NCI-H446 treated with DMSO at 0.1 percent for 48 hours (cell line): ENCODE data around the gene TCEA2.

ENCODE experiments used
- DNase-seq: peaks from one replicate; lab custom pipeline; 2025; lab: John Stamatoyannopoulos, UW

TCEA2 gene

DNA sequence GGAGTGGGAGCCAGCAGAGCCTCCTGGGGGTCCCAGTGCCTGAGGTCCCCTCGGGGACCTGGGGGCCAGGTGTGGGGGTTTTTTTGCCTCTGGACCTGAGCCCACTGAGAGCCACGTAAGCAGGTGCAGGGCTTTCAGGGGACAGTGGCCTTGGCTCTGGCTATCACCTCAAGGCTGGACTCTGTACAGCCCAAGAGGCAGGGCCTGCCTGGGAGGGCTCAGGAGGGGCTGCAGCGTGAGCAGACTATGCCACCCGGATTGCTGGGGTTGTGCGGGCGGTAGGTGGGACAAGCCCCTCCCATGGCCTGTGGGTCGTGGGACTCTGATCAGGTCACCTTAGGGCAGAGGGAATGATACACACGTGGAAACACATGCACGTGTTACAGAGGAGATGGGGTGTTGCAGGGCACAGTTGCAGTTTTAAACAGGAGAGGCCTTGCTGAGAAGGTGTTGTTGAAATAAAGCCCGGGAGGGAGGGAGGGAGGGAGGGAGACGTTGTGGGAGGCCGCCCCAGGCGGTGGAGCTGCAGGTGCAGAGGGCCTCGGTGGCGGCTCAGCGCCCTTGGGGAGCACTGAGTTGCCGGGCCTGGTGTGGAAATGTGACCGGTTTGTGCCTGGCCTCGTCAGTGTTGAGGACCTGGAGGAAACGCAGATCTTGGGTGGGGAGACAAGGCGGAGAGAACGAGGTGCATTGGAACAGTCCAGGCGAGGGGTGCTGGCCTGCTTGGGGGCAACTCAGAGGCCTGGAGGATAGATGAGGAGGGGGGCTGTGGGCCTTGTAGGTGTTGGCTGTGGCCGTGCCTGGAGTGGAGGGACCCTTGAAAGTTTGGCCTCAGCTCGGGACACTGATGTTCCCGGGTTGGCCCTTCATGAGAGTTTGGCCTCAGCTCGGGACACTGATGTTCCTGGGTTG is 2.3 kb downstream of the TCEA2 start:
- DNase-seq, result no peak

DNA sequence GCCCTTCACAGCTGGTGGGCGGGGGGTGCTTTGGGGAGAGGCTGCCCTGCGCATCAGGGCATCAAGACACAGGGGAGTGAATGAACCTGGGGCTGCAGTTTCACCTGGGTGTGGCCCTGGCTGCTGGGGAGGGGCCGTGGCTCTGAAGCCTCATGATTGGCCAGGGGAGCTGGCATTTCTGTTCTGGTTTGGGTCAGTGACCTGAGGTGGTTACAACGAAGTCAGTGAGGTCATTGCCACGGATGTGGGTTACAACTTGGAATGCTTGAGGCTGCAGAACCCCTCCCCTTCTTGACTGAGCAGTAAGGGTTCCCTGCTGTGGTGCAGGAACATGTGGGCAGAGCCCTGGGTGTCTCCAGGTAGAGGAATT is 3.0 kb downstream of the TCEA2 start:
- DNase-seq, result no peak

DNA sequence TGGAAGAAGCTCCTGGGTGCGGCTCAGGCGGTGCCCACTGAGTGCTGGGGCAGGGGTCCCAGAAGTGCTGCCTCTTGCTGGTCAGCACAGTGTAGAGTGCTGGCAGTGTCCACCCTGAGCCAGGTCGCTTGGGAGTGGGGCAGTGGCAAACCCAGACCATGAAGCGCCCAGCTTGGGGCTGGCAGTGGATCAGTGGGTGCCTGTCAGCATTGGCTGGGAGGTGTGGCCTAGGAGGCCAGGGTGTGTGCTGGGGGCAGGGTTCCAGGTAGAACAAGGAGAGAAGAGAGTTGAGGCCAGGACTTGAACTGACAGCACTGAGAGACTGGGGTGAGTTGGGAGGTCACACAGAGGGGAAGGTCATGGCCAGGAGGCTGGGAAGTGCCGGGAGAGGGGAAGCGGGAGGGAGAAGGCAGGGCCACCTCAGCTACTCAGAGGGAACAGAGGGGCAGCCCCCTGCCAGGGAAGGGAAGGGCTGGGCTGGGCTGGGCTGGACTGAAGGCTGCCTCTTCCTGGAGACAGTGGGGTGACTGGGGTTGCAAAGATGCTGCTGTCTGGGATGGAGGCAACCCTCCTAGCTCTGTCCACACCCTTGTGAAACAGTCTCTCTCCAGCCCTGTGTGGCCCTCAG is 4.1 kb downstream of the TCEA2 start:
- no peak for DNase-seq

DNA sequence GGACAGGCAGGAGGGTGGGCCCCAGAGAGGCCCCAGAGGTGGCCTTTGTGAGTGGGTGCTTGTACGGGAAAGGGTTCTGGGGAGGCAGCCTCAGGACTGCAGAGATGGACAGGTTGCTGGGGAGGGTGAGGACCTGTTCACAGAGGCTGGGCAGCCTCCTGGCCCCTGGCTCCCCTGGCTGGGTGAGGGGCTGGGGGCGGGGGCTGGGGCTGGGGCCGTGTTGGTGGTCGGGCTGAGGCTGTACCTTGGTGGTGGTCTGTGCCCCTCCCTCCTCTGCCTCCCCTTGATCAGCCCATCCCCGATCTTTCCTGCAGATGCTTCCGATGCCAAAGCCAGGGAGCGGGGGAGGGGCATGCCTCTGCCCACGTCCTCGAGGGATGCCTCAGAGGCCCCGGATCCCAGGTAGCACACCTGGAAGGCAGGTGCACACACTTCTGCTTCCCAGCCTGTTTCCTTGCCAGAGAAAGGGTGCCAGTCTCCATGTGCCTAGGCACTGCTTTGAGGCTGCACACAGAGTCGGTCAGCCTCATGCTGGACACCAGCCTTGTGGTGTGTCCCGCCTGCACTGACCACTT is 4.8 kb downstream of the TCEA2 start:
- DNase-seq, result no peak

DNA sequence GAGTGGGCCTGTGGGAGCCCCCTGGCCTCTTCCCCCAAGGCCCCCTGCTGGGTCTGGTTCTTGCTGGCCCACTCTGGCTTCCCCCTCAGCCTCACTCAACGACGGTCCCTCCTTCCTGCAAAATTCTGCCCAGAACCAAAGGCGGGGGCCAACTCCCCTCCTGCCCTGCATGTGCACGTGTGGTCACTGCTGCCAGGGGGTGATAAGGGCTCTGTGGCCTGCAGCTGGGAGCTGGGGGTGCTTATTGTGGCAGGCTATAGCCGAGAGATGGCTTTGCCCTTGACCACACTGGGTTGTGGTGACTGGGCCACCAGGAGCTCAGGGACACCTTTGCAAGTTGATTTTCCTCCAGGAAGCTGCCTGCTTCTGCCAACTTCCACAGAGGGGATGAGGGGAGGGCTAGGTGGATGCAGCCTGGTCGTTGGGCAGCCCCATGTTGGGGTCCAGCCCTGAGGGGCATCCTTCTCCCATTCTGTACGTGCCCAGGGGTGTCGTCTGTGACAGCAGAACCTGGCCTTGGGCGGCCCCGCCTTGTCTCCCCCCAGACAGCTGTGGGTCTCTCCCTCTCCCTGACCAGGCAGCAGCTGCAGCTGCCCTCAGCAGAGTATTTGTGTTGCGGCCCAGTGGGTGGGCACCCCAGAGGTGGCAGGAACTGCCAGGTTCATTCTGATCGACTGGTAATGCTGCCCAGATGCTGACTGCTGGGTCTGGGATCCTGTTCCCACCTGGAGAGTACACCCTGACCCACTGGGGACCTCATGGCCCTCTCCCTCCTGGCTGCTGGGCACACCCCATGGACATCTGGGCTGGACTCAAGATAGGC is 5.6 kb downstream of the TCEA2 start:
- DNase-seq, result no peak

DNA sequence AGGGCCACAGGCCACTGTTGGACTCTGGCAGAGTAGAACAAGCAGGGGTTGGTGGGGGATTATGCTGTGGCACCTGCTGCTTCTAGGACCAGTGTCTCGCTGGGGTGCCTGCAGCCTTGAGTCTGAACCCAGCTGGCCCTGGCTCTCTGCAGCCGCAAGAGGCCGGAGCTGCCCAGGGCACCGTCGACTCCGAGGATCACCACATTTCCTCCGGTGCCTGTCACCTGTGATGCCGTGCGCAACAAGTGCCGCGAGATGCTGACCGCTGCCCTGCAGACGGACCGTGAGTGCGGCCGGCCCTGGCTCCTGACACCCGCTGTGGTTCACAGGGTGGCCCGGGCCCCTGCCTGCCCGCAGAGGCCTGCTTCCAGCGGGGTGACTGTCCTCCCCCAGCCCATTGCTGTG is 6.2 kb downstream of the TCEA2 start:
- DNase-seq, result no peak

DNA sequence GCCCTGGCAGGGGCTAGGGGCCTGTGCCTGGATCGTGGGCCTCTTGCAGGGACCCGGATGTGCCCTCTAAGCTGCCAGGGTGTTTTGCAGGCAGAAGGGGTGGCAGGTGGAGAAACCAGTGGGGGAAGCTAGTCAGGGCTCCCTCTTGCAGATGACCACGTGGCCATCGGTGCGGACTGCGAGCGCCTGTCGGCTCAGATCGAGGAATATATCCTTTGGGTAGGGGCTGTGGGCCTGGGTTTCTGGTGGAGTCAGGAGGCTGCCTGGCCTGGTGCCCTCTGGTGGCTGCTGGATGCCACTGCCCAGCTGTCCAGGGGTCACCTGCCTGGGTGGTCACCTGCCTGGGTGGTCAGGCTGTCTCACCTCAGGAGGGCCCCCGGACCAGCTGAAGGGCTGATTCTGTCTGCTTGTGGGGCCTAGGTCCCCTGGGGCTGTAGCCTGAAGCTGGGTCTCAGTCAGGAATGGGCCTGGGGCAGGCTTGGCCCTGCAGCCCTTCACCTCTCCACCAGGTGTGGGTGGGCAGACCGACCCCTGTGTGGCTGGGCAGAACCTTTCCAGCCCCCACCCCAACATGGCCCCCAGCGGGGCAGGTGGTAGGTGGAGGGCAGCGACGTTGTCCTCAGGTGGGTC is 6.7 kb downstream of the TCEA2 start:
- no peak for DNase-seq

DNA sequence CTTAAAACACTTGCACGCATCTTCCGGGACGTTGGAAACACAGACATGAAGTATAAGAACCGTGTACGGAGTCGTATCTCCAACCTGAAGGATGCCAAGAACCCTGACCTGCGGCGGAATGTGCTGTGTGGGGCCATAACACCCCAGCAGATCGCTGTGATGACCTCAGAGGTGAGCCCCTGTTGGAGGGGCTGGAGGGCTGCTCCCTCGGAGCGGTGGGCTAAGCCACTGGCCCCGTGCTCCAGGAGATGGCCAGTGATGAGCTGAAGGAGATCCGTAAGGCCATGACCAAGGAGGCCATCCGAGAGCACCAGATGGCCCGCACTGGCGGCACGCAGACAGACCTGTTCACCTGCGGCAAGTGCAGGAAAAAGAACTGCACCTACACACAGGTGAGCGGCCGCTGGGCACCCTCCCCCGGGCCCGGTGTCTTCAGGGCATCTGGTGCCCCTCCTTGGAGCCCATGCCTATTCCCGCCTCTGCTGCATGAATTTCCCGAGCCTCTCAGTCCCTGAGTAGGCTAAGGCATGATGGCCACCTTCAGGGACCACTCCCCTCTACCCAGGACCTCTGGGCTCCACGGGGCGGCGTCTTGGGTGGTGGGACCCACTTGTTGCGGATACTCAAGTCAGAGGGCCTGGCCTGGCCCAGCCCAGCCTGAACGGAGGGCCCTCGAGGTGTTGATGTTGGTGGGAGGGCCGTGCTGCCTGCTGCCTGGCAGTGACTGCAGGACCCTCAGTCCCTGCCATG is 7.4 kb downstream of the TCEA2 start:
- no peak for DNase-seq

DNA sequence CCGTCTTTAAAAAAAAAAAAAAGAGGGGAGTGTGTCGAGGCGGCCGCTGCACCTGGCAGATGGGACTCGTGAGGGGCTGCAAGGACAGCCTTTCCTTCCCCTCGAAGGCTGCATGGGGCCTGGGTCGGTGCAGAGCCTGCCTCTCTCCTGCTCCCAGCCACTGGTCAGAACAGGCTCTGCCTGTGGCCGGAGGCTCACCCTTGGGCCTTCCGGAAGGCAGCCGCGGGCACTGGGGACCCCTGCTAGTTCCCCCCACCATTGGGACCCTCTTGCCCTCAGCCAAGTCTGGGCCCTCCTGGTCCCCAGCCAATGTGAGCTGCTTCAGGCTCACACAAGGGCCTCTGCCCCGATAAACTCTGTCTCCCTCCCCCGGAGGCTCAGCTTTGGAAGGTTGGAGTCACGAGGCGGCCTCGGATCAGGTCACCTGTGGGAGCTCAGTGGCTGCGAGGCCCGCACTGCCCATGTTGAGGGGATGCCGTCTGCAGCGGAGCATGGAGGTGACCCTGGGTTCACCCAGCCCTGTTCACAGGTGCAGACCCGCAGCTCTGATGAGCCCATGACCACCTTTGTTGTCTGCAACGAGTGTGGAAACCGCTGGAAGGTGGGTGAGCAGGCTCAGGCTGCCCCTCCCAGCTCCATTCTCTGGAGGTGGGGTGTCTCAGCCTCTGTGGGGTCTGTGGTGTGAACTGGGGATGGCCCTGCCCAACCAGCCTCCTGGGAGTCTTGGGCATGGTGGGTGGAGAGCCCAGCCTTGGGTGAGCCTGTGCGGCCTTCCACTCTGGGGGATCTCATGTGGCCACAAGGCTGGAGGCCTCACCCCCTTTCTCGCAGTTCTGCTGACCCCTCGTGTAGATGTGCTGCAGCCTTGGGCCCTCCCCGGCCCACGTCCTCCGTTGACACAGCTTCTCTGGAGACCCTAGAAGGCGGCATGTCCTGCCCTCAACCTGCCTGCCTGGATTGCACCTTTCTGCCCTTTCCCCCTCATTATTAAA is 8.6 kb downstream of the TCEA2 start:
- no peak for DNase-seq

DNA sequence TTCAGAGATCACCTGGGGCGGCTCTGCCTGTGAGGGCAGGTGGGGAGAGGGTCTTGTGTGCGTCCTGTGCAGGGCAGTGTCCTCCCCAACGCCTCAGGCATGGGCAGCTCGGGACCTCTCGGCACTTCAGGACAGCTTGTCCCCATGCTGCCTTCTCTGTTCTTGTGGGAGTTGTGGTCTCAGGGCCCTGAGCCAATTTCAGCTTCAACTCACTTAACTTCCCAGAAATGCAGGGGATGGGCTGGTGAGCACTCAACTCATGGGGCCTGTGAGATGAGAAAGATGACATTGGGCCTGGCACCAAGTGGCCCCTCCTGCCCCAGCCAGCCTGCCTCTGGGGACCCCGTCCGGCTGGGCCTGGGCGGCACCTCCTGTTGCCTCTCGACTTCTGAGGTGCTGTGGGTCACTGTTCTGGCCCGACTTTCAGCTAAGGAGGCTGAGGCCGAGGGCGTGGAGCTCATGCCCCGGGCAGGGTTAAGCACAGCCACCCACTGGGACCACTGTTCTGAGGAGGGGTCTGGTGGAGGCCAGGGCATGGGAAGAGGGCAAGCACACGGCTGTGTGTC is 9.6 kb downstream of the TCEA2 start:
- DNase-seq, result no peak

DNA sequence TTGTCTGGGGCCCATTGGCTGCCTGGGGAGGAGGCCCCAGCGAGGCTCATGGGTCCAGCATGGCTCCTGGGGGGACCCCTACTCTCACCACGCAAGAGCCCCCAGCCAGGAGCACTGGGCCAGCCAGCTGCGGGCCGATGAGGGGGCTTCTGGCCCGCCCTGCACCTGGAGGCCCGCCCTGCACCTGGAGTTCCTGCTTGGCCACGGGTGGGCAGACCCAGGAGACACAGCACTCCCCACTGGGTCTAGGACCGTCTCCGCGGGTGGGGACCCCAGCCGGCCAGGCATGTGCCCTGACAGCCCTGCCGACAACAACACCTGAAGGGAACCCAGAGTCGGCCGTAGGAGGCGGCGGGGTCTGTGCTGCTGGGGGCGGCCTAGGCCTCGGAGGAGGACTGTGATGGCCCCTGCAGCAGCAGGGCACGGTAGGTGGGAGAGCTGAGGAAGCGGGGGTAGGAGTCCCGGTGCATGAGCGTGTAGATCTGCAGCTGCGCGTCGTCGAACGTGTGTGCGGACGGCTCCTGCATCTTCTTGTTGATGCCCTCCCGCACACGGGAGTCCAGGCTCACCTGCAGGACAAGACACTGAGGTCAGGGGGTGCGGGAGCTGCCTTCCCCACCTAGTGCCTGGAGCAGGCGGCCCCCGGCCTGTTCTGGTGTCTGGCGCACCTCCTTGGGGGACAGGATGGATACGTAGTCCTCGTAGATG is 10.6 kb downstream of the TCEA2 start:
- DNase-seq, result no peak

DNA sequence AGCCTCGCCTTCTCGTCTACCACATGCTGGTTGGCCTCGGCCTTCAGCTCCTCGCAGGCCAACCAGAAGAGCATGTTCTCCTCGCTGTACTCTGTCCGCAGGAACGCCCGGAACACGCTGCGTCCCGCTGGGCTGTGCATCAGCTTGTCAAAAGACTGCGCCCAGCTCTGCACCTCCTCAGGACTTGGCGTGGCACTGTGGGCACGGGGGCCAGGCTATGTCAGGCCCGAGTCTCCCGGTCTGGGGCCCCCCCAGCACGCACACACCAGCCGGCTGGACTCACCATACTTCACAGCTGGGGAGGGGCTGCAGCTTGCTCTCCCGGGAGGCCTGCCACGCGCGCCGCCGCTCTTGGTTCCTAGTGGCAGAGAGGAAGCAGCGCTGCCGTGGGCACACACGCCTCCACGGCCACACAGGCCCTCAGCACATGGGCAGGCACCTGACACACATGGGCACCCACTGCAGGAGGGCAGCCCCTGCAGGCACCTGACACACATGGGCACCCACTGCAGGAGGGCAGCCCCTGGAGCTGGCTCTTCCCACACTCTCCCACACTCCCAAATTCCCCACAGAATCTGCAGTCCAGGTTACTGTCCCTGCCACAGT is 11.3 kb downstream of the TCEA2 start:
- DNase-seq, result no peak

DNA sequence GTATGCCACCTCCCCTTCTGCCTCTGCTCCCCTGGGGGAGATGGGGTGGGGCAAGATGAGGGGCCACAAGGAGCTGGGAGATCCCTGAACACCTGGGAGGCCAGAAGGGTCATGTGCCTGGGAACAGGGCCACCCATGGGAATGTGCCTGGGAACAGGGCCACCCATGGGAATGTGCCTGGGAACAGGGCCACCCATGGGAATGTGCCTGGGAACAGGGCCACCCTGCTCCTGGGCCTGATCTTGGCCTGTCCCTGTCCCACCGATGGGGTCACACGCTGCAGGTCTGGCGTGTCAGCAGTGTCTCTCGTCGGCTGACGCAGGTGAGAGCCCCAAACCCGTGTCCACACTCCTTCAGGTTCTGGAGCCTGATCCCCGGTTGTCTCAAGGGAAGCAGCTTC is 12.0 kb downstream of the TCEA2 start:
- no peak for DNase-seq

DNA sequence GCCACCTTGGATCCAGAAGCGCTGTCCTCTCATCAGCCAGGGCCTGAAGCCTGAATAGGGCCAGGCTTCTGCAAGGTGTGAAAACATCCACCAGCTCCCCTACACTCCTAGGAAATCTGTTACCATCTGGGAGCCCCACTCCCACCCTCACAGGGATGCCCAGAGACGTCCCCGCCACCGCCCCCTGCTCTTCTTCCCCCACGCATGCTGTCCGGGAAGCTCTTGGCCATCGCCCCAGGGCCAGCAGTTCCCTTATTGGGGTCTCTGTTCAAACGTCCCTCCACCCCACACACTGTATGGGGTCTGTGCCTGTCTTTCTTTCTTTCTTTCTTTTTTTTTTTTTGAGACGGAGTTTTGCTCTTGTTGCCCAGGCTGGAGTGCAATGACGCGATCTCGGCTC is 12.6 kb downstream of the TCEA2 start:
- DNase-seq, result no peak

DNA sequence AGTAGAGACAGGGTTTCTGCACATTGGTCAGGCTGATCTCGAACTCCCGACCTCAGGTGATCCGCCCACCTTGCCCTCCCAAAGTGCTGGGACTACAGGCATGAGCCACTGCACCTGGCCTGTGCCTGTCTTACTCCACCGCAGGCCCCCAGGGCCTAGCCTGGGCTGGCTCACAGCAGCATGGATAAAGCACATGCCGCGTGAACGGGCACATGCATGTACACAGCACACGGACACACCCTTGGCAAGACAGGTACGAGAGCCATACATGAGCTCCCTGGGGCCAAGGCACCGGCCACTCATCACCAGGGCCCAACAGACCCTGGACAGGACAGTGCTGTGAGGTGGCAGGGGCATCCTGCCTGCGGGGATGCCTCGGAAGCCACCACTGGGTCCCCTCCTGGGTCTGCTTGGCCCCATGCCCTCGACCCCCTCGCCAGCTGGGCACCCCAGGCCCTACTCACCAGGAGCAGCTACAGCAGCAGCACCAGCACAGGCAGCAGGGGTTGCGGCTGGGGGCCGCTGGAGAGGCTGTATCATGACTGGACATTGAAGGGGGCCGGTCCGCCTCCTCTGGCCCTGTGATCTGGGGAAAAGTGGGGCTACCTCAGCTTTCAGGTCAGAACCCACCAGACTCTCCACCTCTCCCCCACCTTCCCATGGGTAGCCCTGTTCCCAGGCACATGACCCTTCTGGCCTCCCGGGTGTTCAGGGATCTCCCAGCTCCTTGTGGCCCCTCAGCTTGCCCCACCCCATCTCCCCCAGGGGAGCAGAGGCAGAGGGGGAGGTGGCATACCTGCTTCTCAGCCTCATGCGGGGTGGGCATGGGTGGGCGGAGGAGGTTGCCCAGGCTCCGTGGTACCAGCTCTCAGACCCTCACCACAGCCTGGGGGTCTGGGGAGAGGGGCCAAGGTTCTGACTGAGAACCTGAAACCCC is 13.3 kb downstream of the TCEA2 start:
- no peak for DNase-seq

DNA sequence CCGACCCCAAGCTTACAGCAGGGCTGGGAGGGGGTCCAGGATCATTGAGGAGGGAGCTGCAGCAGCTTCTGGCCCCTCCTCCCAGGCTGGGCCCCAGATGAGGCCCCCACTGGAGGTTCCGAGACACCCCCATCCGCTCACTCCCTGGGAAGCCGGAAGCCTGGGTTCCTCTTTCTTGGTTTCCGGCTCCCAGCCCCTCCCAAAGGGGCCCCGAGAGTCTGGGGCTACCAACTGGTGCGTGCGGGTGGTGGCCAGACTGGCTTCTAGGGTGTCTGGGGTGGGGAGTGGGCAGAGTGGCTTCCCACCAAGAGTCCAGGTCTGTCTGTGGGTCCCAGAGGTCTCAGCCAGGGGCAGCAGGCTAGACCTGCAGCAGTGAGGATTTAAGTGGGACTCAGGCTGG is 14.1 kb downstream of the TCEA2 start:
- no peak for DNase-seq

DNA sequence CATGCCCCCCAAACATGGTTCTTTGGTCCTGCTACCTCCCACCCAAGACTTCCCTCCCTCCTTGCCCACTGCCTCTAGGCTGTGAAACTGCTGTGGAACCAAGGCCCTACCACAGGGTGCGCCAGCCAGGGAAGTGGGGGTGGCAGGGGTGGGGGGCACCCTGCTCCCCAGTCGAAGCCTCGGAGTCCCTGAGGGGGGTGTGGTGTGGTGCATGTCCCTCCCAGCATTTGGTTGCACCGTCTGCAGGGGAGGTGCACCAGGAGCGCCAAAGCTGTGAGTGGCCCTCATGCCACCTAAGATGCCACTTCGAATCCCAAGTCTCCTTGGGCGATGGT is 14.5 kb downstream of the TCEA2 start:
- no peak for DNase-seq
